Esophagus muscularis mucosa (tissue), 4 donors: ENCODE data around the gene KCNQ1. TPM values are rescaled to one million over a fixed set of nuclear protein-coding genes. Genes with fewer than 3 reads are reported as not detected.

Experiments
- DNase-seq: peaks from one replicate; pipeline ENCODE4 v3.0.0-alpha.2; 2017; ENCODE audit errors: extremely low spot score
- H3K27ac ChIP-seq, 4 donors: fragments of 200-600 bp; sonication (generic); replicated peaks in 1 of 4; 1 replicate in 3 of 4; 2 replicates in 1 of 4; pipeline ENCODE4 v1.5.1; 2016 to 2019; ENCODE audit warnings: mild to moderate bottlenecking in 1 of 4
- H3K27me3 ChIP-seq, 4 donors: fragments of 200-600 bp; sonication (generic); one replicate each; pipeline versions ENCODE4 v1.5.1 to v1.6.0; 2016 to 2019
- H3K36me3 ChIP-seq, 4 donors: fragments of 200-600 bp; sonication (generic); one replicate each; pipeline ENCODE4 v1.5.1; 2016 to 2019
- H3K4me1 ChIP-seq, 4 donors: fragments of 200-600 bp; sonication (generic); one replicate each; pipeline ENCODE4 v1.5.1; 2016 to 2019
- H3K4me3 ChIP-seq, 4 donors: fragments of 200-600 bp; sonication (generic); 1 replicate in 2 of 4; 2 replicates in 2 of 4; pipeline ENCODE4 v1.5.1; 2016 to 2019; ENCODE audit warnings: mild to moderate bottlenecking in 4 of 4, moderate library complexity in 1 of 4
- H3K9me3 ChIP-seq, 4 donors: fragments of 200-600 bp; sonication (generic); 1 replicate in 3 of 4; 2 replicates in 1 of 4; pipeline ENCODE4 v1.5.1; 2016 to 2019
- CTCF ChIP-seq, 3 experiments: fragments of 200-600 bp in 2 of 3; fragments of 450-650 bp in 1 of 3; sonication (generic) in 2 of 3; IDR thresholded peaks; one replicate each; pipeline ENCODE4 v1.5.1; 2017 to 2019; ENCODE audit warnings: antibody characterized with exemption in 3 of 3, mild to moderate bottlenecking in 2 of 3, moderate library complexity in 1 of 3
- EP300 ChIP-seq: sonication (generic); formaldehyde crosslinking; IDR thresholded peaks from one replicate; pipeline ENCODE4 v1.6.1; 2017; ENCODE audit warnings: antibody characterized with exemption
- POLR2A ChIP-seq: fragments of 450-650 bp; IDR thresholded peaks from one replicate; pipeline ENCODE4 v1.6.1; 2017; ENCODE audit warnings: antibody characterized with exemption, moderate library complexity, mild to moderate bottlenecking, low read depth
- POLR2AphosphoS5 ChIP-seq, 2 donors: sonication (generic); formaldehyde crosslinking; IDR thresholded peaks; one replicate each; pipeline ENCODE4 v1.6.1; 2017; ENCODE audit warnings: antibody characterized with exemption in 2 of 2
- WGBS: methylation state at CpG from one replicate; pipeline ENCODE4 v1.1.5; 2018; 5-methylcytosine and 5-hydroxymethylcytosine counted together
- intact Hi-C: fragments of 100-400 bp; cut with DNase I; formaldehyde crosslinking; loops from one replicate; pipeline ENCODE4 v1.15.1; 2023
- total RNA-seq, 4 donors: library from RNA; depleted of rRNA; stranded (reverse); fragments of >200 nt; gene quantifications; one replicate each; pipeline versions ENCODE4 v1.1.0 to v1.2.1, GENCODE V29; 2016

KCNQ1 gene
- total RNA-seq, 4 donors from 2014 or later = 2.1 to 5.9 (median 4.3) TPM

- H3K27me3 ChIP-seq = no peaks in the 10 kb centered on the region
- no peaks in the 10 kb centered on the region for H3K9me3 ChIP-seq
- intact Hi-C loops = no loop called here
- peaks cover 0 to 10% (median 0%) of the 10 kb centered on the region in 4 donors for H3K36me3 ChIP-seq
- DNase-seq = no peak
- TF ChIP-seq POLR2AphosphoS5 (IDR thresholded peaks at IDR 0.05) = no peak
- no peak for TF ChIP-seq EP300
- no peak for TF ChIP-seq POLR2A
- no peak for TF ChIP-seq CTCF (IDR thresholded peaks at IDR 0.05)
- H3K4me1 ChIP-seq = peaks cover 0 to 13% (median 0%) of the 10 kb centered on the region in 4 donors
- H3K4me3 ChIP-seq = no peak overlapping the region
- 82% methylated on average over 10 of the region's 13 CpGs for WGBS
- H3K27ac ChIP-seq = no peak overlapping the region
Observed at GRCh38 chr11:2580571-2581001, 135.8 kb downstream of the KCNQ1 start.

- H3K4me3 ChIP-seq = no peak overlapping the region
- no peak for DNase-seq
- peaks cover 0 to 13% (median 0%) of the 10 kb centered on the region in 4 donors for H3K4me1 ChIP-seq
- no peaks in the 10 kb centered on the region for H3K9me3 ChIP-seq
- no peak for TF ChIP-seq EP300
- no peak for TF ChIP-seq CTCF (IDR thresholded peaks at IDR 0.05)
- TF ChIP-seq POLR2A = no peak
- TF ChIP-seq POLR2AphosphoS5 (IDR thresholded peaks at IDR 0.05) = no peak
- no peak overlapping the region for H3K27ac ChIP-seq
- intact Hi-C loops = no loop called here
- no peaks in the 10 kb centered on the region for H3K27me3 ChIP-seq
- 91% methylated on average over 16 of the region's 22 CpGs for WGBS
- H3K36me3 ChIP-seq = peaks cover 0 to 10% (median 0%) of the 10 kb centered on the region in 4 donors
Observed at GRCh38 chr11:2581151-2581930, 136.5 kb downstream of the KCNQ1 start.

- Histone ChIP-seq H3K27ac (no peak overlapping the region), H3K36me3 (peaks cover 0 to 10% (median 0%) of the 10 kb centered on the region in 4 donors), H3K4me3 (no peak overlapping the region), H3K27me3 (no peaks in the 10 kb centered on the region), H3K9me3 (no peaks in the 10 kb centered on the region), H3K4me1 (peaks cover 0 to 13% (median 0%) of the 10 kb centered on the region in 4 donors)
- TF ChIP-seq CTCF (IDR thresholded peaks at IDR 0.05) (no peak), POLR2A (no peak), EP300 (no peak), POLR2AphosphoS5 (IDR thresholded peaks at IDR 0.05) (no peak)
- no peak for DNase-seq
- 99% methylated on average over 20 of the region's 23 CpGs for WGBS
- intact Hi-C loops = no loop called here
Observed at GRCh38 chr11:2581931-2582350, 137.1 kb downstream of the KCNQ1 start.

- TF ChIP-seq CTCF (IDR thresholded peaks at IDR 0.05) = no peak
- TF ChIP-seq EP300 = no peak
- no peak for TF ChIP-seq POLR2AphosphoS5 (IDR thresholded peaks at IDR 0.05)
- no peak for TF ChIP-seq POLR2A
- no peak overlapping the region for H3K4me3 ChIP-seq
- 74% methylated on average over 8 of the region's 12 CpGs for WGBS
- H3K27me3 ChIP-seq = no peaks in the 10 kb centered on the region
- no peak overlapping the region for H3K27ac ChIP-seq
- peaks cover 0 to 10% (median 0%) of the 10 kb centered on the region in 4 donors for H3K36me3 ChIP-seq
- no peak for DNase-seq
- intact Hi-C loops = no loop called here
- H3K4me1 ChIP-seq = peaks cover 0 to 13% (median 0%) of the 10 kb centered on the region in 4 donors
- no peaks in the 10 kb centered on the region for H3K9me3 ChIP-seq
Observed at GRCh38 chr11:2582351-2582945, 137.6 kb downstream of the KCNQ1 start.
